NCI-H226 (cell line): ENCODE data around the gene TRAF3IP1.
"Not testable (repeated sequence)": the region's sequence is repeated elsewhere in the genome, so short reads cannot be mapped to it uniquely, and the experiment has no call there.

Experiments
- DNase-seq: peaks from one replicate; pipeline ENCODE4 v3.0.0-alpha.2; 2015

TRAF3IP1 gene

DNA sequence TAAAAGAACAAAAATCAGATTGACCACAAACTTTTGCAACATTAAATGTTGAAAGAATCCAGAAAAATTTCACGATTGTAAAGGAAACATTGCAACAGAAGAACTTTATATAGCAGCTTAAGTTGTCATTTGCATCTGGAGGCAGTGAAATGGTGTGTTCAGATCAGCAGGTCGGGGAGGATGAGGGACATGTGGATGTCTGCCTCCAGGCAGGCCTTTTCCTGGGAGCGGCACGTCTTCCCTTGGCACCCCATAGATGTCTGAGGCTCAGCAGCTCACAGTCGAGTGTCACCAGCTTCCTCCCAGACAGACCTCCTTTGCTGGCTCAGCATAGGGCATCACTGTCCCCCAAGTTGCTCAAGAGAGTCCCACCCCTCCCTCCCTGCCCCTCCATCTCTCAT, 62.1 kb downstream of the TRAF3IP1 start:
- no peak for DNase-seq

DNA sequence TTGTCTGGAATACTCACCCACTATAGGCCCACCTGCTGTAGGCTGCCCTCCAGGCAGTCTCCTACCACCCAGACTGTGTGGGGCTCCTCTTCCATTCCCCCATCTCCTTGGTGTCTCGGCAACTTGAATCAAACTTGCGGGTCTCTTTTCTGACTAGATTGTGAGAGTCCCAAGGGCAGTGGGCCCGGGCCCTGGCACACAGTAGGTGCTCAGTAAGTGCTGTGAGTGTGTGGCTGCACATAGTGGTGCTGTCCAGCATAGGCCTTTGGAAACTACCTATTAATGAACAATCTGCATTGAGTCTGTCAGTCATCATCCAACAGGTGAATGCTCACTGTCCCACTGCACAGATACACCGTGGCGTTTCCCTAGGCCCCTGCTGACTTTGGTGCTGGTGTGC, 62.8 kb downstream of the TRAF3IP1 start:
- DNase-seq: no peak

DNA sequence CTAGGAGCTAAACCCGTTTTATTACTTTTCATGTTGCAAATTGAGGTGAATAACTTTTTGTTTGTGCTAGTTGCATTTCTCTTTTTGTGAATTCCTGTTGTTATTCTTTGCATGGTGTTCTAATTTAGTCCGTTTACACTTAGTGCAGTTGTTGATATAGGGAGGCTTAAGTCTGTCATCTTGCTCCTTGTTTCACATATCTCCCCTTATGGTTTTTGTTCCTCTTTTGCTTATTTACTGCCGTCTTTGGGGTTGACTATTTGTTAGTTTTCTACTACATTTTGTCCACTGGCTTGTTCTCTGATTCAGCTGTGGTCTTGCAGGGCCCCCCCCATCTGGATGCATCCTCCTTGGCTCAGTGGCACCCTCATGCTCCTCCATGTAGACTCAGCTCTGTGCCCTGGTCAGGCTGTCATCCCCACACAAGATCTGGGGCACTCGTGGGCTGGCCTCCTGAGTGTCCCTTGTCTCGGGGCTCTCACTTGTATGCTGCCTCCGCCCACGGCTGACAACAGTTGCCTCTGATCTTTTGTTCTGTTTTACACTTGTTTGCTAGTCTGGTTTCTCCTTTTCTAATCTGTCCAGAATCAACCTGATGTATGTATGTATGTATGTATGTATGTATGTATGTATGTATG, 63.5 kb downstream of the TRAF3IP1 start:
- DNase-seq: no peak

DNA sequence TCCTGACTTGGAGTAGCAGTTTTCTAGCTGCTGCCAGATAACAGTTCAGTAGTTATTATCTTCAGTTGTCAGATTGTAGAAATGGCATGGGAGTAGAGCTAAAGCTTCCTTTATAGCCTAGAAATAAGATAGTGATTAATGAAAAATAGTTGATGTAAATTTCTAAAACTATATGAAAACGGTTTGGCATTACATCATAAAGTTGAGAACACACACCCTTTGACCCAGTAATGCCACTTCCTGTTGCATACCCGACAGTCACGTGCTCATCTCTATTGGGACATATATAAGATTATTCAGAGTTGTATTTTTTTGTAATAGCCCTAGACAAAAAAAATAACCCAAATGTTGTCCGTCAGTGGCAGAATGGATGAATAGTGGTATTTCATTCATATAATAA, 67.0 kb downstream of the TRAF3IP1 start:
- no peak for DNase-seq

DNA sequence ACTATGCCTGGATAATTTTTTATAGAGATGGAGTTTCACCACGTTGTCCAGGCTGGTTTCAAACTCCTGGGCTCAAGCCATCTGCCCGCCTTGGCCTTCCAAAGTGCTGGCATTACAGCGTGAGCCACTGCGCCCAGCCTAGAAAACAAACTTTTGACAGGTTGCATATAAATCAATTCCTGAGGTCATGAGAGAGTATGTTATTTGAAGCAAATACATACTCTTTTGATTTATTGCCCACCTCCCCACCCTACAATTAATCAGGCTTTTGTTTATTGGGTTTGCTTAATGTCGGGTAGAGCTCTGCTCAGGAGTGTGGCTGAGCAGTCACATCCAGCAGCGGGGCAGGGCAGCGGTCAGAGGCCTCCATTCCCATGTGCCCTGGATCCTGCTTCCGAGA, 68.5 kb downstream of the TRAF3IP1 start:
- no peak for DNase-seq

DNA sequence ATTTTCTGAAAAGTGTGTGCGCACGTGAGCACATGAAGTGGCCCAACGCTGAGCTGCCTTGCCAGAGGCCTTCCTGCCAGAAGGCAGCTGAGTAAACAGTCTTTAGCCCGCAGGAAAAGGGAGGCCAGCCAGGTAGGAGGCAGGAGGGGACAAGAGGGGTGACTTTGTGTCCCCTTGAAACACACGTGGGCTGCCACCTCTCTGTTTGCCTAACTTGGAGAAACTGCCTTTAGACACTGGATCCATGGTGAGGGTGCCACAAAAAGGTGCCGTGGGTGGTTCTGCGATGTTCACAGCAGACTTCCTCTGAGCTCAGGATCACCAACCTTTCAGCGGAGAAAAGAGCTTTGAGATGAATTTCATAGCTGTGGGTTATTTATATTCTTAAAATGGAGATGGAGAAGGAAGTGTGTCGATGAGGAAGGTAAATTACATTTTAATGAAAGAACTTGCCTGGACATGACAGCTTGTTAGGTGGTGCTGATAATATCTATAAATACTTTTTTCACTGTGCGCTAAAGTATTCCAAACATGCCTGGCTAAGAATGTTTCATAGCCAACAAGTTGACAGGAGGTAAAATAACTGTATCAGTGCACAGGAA, 69.8 kb downstream of the TRAF3IP1 start:
- DNase-seq: no peak

DNA sequence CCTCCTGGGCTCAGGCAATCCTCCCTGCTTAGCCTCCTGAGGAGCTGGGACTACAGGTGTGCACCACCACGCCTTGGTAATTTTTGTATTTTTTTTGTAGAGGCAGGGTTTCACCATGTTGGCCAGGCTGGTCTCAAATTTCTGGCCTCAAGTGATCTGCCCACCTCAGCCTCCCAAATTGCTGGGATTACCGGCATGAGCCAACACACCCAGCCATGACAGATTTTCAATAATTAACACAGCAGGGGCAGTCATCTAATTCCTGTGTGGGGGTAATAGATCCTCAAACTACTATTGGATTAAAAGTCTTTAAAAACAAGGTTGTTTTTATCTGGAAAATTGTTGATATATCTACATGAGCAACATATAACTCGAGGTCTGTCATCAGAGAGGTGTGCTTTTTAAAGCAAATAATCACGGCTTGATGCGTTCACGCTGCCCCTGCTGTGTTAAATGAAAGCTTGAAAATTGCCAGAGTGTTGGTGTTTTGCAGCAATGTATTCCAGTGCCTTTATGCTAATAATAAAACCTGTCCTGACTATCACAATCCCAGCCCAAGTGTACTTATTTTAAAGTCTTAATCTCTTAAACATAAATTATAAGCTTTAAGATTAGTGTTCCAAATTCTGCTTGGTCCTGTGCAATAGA, 70.8 kb downstream of the TRAF3IP1 start:
- DNase-seq: no peak

DNA sequence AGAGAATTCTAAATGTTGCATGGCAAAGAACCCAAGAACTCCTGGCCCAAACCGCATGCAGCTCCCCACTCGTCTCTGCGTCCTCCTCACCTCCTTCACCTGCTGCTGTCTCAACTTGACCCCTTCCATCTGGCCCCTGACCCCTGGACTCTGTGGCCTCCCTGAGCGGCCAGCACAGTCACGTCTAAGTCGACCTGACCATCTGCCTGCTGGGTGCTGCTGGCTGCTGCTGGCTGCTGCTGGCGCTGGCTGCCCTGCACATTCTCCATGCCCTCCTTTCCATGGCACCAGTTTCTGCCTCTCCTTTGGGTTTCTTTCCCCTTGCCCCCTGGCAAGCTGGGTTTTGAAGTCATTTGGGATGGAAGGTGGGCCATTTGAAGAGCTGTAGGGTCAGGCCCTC, 76.3 kb downstream of the TRAF3IP1 start:
- DNase-seq: no peak

DNA sequence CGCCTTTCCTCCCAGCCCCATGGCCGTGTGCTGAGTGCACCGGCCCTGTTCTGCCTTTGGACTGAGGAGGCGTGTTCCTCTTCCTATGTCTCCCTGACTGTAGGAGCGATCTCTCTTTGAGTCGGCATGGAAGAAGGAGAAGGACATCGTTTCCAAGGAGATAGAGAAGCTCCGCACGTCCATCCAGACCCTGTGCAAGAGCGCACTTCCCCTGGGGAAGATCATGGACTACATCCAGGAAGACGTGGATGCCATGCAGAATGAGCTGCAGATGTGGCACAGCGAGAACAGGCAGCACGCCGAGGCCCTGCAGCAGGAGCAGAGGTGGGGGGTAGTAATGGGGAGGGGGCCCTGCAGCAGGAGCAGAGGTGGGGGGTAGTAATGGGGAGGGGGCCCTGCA, 77.0 kb downstream of the TRAF3IP1 start:
- no peak for DNase-seq

DNA sequence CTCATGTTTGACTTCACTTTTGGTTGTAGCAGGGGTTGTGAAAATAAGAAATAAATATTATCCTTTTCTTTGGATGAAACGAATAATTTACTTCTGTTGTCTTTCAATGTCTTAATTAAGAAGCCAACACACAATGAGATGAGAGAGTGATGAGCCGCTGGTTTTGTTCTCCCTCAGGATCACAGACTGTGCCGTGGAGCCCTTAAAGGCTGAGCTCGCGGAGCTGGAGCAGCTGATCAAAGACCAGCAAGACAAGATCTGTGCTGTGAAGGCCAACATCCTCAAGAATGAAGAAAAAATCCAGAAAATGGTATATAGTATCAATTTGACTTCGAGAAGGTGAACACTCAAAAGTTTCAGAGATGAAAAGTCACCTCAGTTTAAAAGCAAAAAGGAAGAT, 78.3 kb downstream of the TRAF3IP1 start:
- no peak for DNase-seq

DNA sequence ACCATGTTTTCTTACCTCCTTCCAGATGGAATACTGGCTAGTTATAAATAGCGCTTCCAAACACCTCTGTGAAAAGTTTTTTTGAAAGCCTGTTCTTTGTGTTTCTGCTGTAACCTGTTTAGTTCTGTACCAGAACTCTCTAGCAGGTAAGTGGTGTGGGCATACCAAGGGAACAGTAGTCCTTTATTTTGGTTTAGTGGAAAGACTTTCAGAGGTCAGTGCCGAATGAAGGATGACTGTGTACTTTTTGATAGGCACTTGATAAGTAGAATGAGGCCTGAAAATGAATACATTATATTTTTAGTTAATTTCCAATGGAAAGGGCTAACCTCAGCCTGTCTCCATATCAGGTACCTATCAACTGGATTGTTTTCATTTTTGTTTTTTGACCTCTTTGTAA, 78.8 kb downstream of the TRAF3IP1 start:
- DNase-seq: no peak

DNA sequence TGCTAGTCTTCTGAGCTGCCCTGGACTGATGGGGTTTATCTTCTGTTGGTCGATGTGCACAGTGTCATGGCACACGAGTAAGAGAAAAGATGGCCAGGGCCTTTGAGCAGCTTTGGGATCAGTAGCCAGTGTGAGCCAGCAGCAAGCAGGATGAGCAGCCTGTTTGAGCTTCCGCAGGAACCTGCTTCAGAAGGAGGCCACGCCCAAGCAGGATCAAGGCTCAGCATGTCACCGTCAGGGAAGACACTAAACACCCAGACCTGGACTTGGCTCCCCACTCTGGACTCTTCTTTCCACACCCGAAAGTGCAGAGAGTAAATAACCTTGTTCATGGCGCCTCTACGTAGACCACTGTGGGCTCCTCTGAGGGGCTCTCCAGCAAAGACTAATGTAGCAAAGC, 81.2 kb downstream of the TRAF3IP1 start:
- DNase-seq: no peak

DNA sequence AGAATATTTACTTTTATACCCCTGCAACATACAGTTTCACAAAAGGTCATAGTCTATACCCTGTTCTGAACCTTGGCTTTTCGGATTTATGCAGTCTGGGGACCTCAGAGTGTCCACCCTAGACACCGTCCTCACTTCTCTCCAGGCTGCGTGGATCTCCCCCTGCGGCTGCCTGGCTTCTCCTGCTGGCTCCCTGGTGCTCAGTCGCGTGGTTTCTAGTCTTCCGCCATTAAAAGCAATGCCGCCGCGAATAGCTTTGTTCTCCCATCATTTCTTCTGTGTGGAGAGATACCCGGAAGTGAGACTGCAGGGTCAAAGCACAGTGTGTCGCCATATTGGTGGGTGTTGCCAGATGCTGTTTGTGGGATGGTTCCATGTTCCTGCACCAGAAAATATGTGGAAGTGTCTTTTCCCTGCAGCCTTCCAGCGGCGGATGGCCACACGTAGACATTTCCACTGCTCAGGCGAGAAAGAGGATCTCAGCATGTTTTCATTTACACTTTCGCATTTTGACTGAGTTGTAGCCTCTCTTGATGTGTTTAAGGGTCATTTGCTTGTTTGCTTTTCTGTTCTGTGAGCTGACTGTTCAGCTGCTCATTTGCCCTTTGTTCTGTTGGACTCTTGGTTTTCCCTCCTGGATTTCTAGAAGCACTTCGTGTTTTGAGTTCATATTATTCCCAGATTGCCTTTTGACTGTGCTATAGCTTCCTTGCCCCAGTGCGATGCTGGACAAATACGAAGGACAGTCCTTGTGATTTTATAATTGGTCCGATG, 83.5 kb downstream of the TRAF3IP1 start:
- no peak for DNase-seq

DNA sequence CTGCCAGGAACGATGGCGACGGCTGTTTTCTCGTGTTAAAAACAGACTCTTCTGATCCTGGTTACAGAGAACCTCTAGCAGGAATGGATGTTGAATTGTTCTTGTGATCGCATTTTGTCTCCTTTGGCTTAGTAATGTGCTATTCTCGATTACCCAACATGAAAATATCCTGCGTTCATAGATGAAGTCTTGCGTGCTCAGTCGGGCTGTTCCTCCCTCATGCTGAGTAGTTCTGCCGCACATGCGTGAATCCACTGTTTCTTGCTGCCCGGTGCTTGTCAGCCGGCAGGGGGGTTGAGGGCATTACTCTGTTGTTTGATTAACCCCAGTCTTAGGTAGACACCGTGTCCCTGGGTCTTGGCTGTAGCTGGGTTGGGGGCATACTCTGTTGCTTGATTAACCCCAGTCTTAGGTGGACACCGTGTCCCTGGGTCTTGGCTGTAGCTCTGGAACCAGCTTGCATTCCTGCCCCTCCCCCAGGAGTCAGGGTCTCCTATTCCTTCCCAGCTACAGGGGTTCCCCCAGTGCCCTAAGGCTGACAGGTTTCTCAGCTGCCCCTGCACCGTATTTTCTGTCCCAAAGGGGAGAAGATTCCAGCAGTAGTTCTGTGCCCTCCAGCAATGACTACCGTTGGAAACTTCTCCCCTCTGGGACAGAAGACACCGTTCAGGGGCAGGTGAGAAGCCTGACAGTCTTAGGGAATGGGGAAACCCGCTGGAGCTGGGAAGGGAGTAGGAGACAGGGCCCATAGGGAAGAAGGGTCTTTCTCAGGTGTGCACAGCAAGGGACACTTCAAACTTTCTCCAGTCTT, 84.3 kb downstream of the TRAF3IP1 start:
- no peak for DNase-seq

DNA sequence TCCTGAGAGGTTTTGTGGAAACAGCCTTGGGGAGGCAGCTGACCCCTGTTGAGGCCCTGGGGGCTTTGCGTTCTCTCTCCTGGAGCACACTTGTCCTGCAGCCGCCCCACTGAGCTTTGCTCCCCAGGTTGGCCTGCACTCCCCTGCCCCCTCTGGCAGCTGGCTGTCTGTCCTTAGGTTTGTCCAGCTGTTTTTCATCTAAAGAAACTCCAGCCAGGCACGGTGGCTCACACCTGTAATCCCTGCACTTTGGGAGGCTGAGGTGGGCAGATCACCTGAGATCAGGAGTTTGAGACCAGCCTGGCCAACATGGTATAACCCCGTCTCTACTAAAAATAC, 84.9 kb downstream of the TRAF3IP1 start:
- not testable (repeated sequence) for DNase-seq

DNA sequence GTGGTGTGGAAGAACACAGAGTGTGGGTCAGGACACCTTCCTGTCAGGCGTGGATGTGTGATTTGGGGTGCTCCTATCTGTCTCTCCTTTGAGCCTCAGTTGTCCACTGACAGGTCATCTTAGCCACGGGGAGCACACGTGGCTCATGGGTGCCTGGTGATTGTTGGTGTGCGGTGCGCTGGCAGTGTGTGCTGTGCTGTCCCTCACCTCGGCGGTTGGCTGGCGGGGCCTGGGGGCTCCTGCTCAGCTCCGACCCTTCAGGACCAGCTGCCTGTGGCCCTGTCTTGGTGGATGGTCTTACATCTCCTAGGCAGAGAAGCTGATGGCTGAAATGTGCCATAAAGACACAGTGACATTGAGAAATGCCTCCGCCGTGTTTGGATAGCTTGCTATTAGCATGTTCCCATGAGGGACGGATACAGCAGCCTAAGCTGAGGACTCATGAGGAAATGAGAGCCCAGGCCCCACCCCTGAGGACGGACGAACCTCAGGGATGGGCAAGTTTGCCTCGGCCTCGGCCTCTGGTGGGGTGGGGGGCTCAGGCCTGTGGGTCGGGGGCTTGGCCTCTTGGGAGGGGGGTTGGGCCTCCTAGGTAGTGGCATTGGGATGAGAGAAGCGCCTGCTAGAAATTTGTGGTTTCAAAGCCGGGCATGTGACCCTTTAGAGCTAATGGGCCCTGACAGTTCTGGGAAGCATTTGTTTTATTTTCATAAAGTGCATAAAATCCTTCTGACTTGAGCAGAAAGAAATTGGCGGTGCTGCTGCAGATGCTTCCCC, 86.1 kb downstream of the TRAF3IP1 start:
- DNase-seq: no peak

DNA sequence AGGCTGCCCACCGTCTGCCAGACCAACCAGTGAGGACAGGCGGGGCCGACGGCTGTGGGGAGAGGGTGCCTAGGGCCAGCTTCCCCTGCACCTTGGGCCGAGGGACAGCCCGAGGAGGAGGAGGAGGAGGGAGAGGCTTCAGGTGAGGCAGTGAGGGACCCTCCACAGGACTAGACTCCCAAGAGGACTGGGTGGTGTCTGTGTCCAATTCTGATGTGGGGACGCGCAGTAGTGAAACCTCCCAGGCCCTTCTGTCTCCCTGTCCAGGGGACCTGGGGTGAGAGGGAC, 86.6 kb downstream of the TRAF3IP1 start:
- DNase-seq: no peak

DNA sequence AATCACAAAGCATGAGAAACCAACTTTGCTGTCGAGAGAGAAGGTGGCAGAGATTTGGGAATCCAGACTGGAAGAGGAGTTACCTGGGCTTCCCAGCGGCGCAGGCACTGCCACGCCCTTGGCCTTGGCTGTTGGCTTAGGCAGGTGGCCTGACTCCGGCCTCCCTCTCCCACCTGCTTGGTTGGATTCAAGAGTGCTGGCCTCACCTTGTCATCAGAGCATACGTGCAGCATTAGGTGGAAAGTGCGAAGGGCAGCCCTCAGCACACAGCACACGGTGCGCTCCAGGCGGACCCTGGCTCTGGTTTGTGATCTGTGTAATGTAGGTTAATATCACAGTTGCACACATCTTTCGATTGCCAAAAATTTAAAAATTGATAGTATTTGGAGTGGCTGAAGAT, 87.2 kb downstream of the TRAF3IP1 start:
- DNase-seq: no peak

DNA sequence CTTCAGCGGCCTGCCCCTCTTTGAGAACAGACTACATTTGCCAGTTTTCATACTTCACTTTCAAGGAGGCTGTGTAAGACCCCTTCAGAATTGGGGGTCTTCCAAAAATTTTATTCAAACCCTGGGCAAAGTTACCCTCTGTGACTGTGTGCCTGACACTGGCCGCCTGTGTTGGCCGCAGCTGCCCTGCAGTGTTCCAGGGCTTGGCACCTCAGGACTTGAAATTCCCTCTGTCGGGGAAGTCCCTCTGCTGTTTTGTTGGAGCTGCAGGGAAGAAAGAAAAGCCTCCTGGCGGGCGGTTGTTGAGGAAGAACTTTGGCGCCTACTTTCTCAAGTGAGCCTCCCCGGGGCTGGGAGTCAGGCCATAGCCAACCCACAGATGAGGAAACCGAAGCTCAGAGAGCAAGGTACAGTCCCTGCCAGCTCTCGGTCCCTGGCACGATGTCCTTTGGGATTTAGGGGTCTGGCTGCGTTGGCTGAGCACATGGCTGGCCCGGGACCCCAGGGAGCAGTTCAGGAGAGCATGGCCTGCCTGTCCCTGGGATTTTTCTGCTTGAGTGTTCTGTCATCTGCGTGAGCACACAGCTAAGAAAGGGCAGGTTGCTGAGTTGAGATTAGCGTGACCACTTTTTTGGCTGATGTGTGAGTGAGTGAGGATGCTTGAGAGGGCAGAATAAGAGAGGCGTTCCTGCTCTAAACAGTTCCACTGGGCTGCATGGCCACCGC, 88.5 kb downstream of the TRAF3IP1 start:
- DNase-seq: no peak

DNA sequence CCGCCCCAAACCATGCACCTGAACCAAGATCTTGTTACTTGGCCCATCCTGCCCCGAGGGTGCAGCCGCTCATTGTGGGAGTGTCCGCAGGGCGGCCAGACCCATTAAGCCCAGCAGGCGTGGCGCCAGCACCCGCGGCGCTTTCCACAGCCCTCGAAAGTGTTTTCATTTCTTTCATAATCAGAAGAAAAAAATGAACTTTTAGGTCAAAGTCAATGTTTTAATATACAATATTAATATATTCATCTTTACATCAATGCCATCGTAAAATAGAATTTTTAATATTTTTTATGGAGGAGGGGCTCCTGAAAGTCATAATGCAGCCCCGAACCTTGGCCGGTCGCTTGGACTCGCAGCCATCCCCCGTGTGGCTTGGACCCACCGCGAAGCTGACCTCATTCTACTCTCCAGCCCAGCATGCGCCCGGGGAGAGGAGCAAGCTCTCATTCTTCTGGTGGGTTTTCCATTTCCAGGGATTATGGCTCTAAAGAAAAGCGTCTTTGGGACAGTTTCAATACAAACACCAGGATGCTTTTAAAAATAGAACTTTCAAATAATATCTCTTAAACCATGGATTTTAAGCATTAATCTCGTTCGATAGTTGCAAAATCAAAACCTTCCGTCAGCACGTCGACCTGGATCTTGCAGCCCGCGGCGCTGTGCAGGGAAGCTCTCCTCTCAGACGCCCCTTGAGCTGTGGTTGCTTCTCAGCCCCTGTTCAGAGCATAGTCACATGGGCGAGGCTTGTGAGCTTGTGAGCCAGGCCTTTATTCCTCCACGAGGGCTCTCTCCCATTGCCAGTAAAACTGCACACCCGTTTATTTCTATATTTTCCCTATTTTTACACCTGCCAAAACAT, 89.3 kb downstream of the TRAF3IP1 start:
- DNase-seq: no peak
